Stimulated activated CD8-positive, alpha-beta memory T cell treated with anti-CD3 and anti-CD28 coated beads, Interleukin-12 subunit alpha, Interleukin-12 subunit beta, amount 100 ng/mL, for 4 hours (primary cell): ENCODE data around the gene ENGASE.

Experiments
- DNase-seq: peaks from one replicate; pipeline ENCODE4 v3.0.0-alpha.2; 2020; ENCODE audit warnings: low read depth

ENGASE gene

GRCh38 chr17:79093270-79093669 is 18.6 kb downstream of the ENGASE start:
- DNase-seq, result no peak

DNA sequence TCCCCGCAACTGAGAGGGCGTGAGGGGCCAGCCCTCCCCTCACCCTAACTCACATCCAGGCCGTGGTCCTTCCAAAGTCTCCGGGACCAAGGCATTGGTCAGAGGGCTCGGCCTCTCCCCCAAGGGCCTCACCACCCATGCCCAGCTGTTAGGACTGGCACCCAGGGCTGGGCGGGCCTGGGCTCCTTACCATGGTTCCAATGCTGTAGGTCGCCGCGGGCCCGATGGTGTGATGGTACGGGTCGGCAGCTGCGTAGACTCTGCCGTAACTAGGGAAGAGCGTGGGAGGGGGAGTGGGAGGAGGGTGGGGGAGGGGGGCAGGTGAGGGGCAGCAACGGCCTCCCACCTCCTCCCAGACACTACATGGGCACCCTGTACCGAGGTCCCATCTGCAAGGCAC is 19.6 kb downstream of the ENGASE start:
- DNase-seq, result no peak

DNA sequence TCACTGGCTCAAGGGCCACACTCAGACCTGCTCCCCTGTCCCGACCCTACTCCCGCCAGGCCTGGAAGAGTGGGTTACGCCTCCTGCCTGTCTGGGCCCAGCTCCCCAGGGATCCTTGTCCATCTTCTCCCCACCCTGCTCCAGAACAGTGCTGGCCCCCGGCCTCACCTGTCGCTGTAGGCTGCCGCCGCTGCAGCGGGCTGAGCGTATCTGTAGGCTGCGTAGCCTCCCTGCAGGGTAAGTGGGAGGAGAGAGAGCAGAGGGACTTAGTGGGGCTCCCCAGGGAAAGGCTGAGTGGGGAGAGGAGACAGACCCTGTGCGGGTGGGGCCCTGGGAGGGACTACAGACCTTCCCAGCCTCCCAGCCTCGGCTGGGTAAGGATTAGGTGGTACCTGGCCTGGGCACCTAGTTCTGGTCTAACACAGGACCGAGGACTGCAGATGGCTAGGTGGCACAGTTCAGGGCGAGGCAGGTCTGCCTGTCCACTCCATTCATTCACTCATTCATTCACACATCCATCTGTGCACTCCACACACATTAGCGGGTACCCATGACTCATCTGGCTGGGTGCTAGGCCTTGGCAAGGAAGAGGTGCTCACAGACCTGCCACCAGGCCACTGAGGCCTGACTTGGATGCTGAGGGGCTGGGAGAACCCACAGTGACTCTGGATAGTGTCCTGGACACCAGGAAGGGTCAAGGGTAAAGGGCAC is 20.9 kb downstream of the ENGASE start:
- DNase-seq, result no peak

- no peak for DNase-seq
Observed at GRCh38 chr17:79096477-79096876, 21.9 kb downstream of the ENGASE start.

DNA sequence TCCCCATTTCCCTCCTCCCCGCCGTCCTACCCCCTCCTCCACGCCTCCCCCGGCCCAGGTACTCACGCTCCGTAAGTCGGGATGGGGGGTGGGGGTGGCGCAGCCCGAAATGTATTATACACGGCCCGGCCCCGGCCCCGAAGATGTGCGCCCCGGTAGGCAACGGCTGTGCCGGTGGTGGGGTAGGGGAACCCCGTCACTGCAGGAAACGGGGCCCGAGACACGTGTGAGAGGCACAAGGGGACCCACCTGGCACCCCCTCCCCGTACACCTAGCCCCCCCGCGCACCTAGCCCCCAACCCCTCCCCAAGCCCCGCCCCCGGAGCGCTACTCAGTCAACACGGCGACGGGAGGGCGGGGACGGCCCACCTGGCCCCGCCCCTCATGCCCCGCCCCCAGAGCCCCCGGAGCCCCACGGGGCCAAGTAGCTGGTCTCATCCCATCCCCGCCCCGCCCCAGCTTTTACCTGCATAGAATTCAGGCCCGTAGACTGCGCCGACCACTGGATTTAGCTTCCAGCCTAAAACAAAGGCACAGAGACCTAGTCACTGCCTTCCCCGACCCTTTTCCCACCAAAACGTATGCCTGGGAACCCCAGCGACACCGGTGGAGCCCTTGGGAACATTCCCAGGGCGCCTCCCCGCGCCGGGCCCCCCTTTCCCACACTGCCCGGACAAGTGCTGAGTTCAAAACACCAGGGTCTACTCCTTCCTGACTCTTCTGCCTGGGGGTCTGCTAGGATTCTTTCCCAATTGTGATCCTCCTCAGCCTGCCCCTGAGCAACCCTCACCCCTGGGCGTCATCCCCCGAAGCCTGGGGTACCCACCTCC is 22.8 kb downstream of the ENGASE start:
- DNase-seq, result no peak

DNA sequence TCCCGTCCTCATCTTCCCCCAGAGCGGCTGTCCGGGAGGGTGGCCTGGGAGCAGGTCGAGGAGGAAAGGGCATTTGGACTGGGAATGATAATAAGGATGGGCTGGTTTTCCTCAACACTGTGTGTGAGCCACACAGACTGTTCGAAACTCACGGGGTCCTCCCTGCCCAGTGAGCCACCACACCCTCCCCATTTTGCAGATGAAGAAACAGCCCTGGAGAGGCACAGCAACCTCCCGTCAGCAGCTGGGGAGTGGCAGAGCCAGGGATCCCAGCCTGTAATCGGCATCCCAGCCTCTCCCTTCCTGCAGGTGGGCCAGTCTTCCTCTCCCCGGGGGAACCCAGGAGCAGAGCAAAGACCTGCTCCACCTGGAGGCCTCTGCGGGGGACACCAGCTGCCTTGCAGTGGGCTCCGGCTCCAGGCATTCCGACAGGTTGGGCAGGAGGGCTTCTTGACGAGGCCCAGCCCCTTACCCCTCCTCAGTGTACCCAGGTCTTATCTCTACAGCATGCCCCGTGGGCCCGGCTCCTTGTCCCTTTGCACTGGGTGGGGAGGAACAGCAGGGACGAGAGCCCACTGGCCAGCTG is 23.8 kb downstream of the ENGASE start:
- DNase-seq, result no peak

- DNase-seq, result no peak
Observed at GRCh38 chr17:79100405-79100804, 25.8 kb downstream of the ENGASE start.

- no peak for DNase-seq
Observed at GRCh38 chr17:79101111-79101673, 26.6 kb downstream of the ENGASE start.

DNA sequence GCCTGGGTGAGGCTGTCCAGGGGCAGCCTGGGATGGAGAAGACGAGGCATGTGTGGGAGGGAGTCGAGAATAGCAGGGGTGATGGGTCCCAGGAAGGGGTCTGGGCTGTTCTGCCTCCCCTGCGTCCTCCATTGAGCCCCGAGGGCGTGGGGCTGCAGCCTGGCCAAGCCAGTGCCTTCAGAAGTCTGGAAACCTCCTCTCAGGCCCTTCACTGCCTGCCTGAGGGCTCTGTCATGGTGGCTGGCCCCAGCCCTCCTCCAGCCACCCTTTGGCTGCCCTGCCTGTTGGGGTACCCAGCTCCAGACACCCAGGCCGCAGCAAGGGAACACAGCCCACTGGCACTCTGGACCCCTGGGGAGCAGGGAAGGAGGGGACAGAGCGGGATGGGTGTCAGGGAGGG is 27.6 kb downstream of the ENGASE start:
- DNase-seq, result no peak

- no peak for DNase-seq
Observed at GRCh38 chr17:79104898-79105600, 30.4 kb downstream of the ENGASE start.

DNA sequence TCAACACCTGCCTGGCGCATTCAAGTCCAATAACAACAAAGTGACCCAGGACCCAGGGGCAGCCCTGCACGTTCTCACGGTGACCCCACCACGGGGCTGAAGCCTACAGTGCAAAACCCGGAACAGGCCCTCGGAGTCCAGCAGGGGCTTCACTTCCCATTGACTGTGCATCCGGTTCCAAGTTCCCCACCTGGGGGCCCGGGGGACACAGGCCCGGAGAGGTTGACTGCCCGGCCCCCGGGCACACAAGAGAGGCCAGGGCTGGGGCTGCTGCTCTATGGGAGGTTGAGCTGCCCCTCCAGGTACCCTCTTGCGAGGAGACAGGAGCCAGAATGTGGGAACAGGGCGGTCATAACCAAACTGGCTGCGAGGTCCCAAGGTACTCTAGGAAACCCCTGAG is 31.3 kb downstream of the ENGASE start:
- no peak for DNase-seq

- no peak for DNase-seq
Observed at GRCh38 chr17:79106958-79107357, 32.3 kb downstream of the ENGASE start.

DNA sequence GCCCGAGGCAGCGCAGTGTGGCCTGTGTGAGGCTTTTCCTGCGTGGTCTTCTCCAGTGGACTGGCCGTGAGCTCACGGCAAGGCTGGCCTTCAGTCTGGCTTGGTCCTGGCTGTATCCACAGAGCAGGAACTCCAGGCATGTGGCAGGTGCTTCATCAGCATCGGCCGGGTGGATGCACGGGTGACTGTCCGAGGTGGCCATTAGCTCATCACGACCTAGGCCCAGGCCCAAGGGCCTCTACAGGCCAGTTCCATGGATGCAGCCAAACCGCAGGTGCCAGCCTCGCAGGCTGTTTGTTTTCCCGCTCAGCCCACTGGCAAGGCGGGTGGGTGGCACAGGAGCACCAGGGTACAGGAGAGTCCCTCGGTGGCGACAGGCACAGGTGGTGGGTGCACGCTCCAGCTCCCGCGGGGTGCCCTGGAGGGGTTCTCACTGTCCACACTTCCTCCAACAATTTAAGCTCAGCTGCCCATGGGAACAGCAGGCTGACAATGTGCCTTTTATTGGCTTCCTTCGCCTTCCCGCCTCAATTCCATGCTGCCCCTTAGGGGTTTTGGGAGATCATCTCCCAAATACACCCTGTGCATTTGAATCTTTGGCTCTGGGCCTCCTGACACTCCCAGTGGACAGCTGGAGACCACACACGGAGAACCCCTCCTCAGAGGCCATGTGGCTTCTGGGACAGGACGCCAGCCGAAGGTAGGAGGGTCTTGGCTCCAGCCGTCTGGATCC is 33.0 kb downstream of the ENGASE start:
- DNase-seq, result no peak

GRCh38 chr17:79108232-79108850 is 33.7 kb downstream of the ENGASE start:
- DNase-seq, result no peak

GRCh38 chr17:79108870-79109269 is 34.2 kb downstream of the ENGASE start:
- DNase-seq, result no peak

DNA sequence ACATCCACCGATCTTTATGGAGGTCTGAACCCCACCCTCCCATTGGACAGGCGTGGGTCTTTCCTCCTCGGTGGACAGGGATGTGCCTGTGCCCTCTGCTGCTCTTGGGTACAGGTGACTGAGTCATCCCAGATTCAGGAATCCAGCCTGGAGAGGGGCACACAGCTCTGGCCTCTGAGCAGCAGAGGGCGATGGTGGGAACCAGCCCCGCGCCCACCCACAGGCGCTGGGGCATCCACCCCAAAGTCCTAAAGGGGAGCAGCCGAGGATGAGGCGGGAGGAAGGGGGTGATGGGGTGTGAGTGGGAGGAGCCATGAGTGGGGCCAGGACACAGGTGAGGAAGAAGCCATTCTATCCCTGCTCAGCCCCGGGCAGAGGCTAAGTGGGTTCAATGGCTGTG is 35.0 kb downstream of the ENGASE start:
- DNase-seq, result no peak

DNA sequence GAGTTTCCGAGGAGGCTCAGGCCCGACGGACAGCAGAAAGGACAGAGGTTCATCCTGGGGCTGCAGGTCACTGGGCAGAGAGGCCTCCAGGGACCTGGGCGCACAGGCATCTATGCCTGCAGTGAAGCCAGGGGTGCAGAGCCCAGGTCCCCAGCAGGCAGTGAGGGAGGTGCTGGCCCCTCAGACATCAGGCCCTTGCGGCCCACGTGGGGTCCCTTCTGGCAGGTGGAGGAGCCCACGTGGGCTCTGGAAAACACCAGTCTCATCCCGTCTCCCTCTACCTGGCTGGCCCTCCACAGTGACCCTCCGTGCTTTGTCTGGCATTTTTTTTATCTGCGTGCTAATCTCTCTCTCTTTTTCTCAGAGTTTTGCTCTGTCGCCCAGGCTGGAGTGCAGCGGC is 36.5 kb downstream of the ENGASE start:
- DNase-seq, result no peak

GRCh38 chr17:79112471-79112870 is 37.8 kb downstream of the ENGASE start:
- DNase-seq, result no peak

GRCh38 chr17:79113699-79114457 is 39.3 kb downstream of the ENGASE start:
- no peak for DNase-seq
